SK-N-SH (cell line): ENCODE data around the gene MAF. TPM values are rescaled to one million over a fixed set of nuclear protein-coding genes. Genes with fewer than 3 reads are reported as not detected.

Experiments used
- CTCF ChIA-PET: fragments of 300-600, 350-600 bp; formaldehyde crosslinking; extraction: SDS; loops from one replicate; lab custom pipeline; 2021; lab: Yijun Ruan, JAX
- POLR2A ChIA-PET: fragments of 350-600 bp; sonication (Branson Sonifier 250); formaldehyde crosslinking; extraction: SDS; loops from one replicate; lab custom pipeline; 2020; ENCODE audit warnings: antibody characterized with exemption, inconsistent platforms; lab: Yijun Ruan, JAX
- DNase-seq: peaks from one replicate; pipeline ENCODE4 v3.0.0; 2012
- H2AFZ ChIP-seq: fragments of 200-600 bp; sonication (generic); 2 replicates; pipeline ENCODE4 v1.8.1; 2016; ENCODE audit warnings: antibody characterized with exemption, mild to moderate bottlenecking, low read depth
- H3F3A ChIP-seq: fragments of 200-600 bp; sonication (generic); replicated peaks from 2 replicates; pipeline ENCODE3; 2016; ENCODE audit warnings: antibody characterized with exemption, mild to moderate bottlenecking; ENCODE audit not compliant: insufficient read depth
- H3K27ac ChIP-seq, 2 experiments: fragments of 200-500 bp in 1 of 2; fragments of 200-600 bp in 1 of 2; sonication (Bioruptor generic) in 1 of 2; sonication (generic), shearing (Covaris generic) in 1 of 2; 2 replicates each; pipeline versions ENCODE4 v1.5.1 to v1.6.1; 2014 to 2016; ENCODE audit warnings: low read depth in 2 of 2, inconsistent platforms in 1 of 2, low read length in 1 of 2, mild to moderate bottlenecking in 1 of 2, mixed read lengths in 1 of 2
- H3K27me3 ChIP-seq: fragments of 200-600 bp; sonication (generic), shearing (Covaris generic); 2 replicates; pipeline ENCODE4 v1.6.1; 2016; ENCODE audit warnings: mixed run types; ENCODE audit not compliant: insufficient read depth
- H3K36me3 ChIP-seq, 2 experiments: fragments of 200-500 bp in 1 of 2; fragments of 200-600 bp in 1 of 2; sonication (Bioruptor generic) in 1 of 2; sonication (generic) in 1 of 2; replicated peaks in 1 of 2; 2 replicates each; pipeline versions ENCODE3 to v1.5.1; 2014 to 2016; ENCODE audit warnings: low read length in 1 of 2, mild to moderate bottlenecking in 1 of 2; ENCODE audit not compliant: insufficient read depth in 2 of 2, control insufficient read depth in 1 of 2
- H3K4me1 ChIP-seq, 2 experiments: fragments of 200-500 bp in 1 of 2; fragments of 200-600 bp in 1 of 2; sonication (Bioruptor generic) in 1 of 2; sonication (generic), shearing (Covaris generic) in 1 of 2; 2 replicates each; pipeline versions ENCODE4 v1.5.1 to v1.6.1; 2014 to 2016; ENCODE audit warnings: low read depth in 1 of 2, low read length in 1 of 2, mixed run types in 1 of 2; ENCODE audit not compliant: insufficient read depth in 2 of 2, control insufficient read depth in 1 of 2
- H3K4me2 ChIP-seq: fragments of 200-600 bp; sonication (generic), shearing (Covaris generic); 2 replicates; pipeline ENCODE4 v1.6.1; 2017; ENCODE audit warnings: mixed run types
- H3K4me3 ChIP-seq, 2 experiments: fragments of 200-500 bp in 1 of 2; fragments of 200-600 bp in 1 of 2; sonication (Bioruptor generic) in 1 of 2; sonication (generic), shearing (Covaris generic) in 1 of 2; 2 replicates each; pipeline versions ENCODE4 v1.5.1 to v1.8.1; 2014 to 2016; ENCODE audit warnings: low read depth in 2 of 2, inconsistent platforms in 1 of 2, low read length in 1 of 2, mild to moderate bottlenecking in 1 of 2, mixed read lengths in 1 of 2, moderate library complexity in 1 of 2
- H3K79me2 ChIP-seq: fragments of 200-600 bp; sonication (generic); 2 replicates; pipeline ENCODE4 v1.8.1; 2017; ENCODE audit warnings: mild to moderate bottlenecking; ENCODE audit not compliant: insufficient read depth
- H3K9ac ChIP-seq: fragments of 200-600 bp; sonication (generic); 2 replicates; pipeline ENCODE4 v1.6.1; 2017; ENCODE audit warnings: mixed run types
- H3K9me2 ChIP-seq: fragments of 200-600 bp; sonication (generic); 2 replicates; pipeline ENCODE4 v1.6.1; 2017; ENCODE audit warnings: mixed run types
- H3K9me3 ChIP-seq: fragments of 200-600 bp; sonication (generic); 2 replicates; pipeline ENCODE4 v1.6.1; 2017; ENCODE audit warnings: mixed run types, mild to moderate bottlenecking, moderate library complexity
- H4K20me1 ChIP-seq: fragments of 200-600 bp; sonication (generic); 2 replicates; pipeline ENCODE4 v1.6.1; 2017; ENCODE audit warnings: mild to moderate bottlenecking, mixed run types; ENCODE audit not compliant: insufficient read depth
- CTCF ChIP-seq: fragments of 200-600 bp; sonication (generic); IDR thresholded peaks from 2 replicates; pipeline ENCODE4 v1.6.1; 2017; ENCODE audit warnings: antibody characterized with exemption, mild to moderate bottlenecking, moderate library complexity
- FOSL2 ChIP-seq: IDR thresholded peaks from 2 replicates; pipeline ENCODE4 v1.4.0; 2012; ENCODE audit warnings: low read depth, mild to moderate bottlenecking, moderate library complexity, borderline replicate concordance
- FOXJ3 ChIP-seq: sonication (generic); formaldehyde crosslinking; IDR thresholded peaks from 2 replicates; pipeline ENCODE4 v1.5.1; 2020; ENCODE audit warnings: mild to moderate bottlenecking, missing genetic modification reagents
- GABPA ChIP-seq: IDR thresholded peaks from 2 replicates; pipeline ENCODE4 v1.4.0; 2012; ENCODE audit warnings: low read depth, mild to moderate bottlenecking
- GATA2 ChIP-seq: sonication (generic); formaldehyde crosslinking; IDR thresholded peaks from 2 replicates; pipeline ENCODE4 v1.5.0; 2020; ENCODE audit warnings: mild to moderate bottlenecking, missing genetic modification reagents
- JUND ChIP-seq: IDR thresholded peaks from 2 replicates; pipeline ENCODE4 v1.4.0; 2012
- MEF2A ChIP-seq: IDR thresholded peaks from 2 replicates; pipeline ENCODE4 v1.4.0; 2012; ENCODE audit warnings: low read depth, borderline replicate concordance
- NRF1 ChIP-seq: IDR thresholded peaks from 2 replicates; pipeline ENCODE4 v1.6.1; 2012; ENCODE audit warnings: low read depth, mild to moderate bottlenecking, low read length
- PBX3 ChIP-seq: IDR thresholded peaks from 2 replicates; pipeline ENCODE4; 2012
- POLR2AphosphoS5 ChIP-seq: IDR thresholded peaks from 2 replicates; pipeline ENCODE4 v1.6.1; 2012; ENCODE audit warnings: low read depth, low read length
- RCOR1 ChIP-seq: fragments of 150-350 bp; IDR thresholded peaks from 2 replicates; pipeline ENCODE4 v1.6.1; 2017; ENCODE audit warnings: antibody characterized with exemption, low read length
- RFX5 ChIP-seq: IDR thresholded peaks from 2 replicates; pipeline ENCODE4 v1.6.1; 2012; ENCODE audit warnings: mild to moderate bottlenecking, improper control_type of control experiment, low read length
- SIN3A ChIP-seq: IDR thresholded peaks from 2 replicates; pipeline ENCODE4 v1.6.1; 2012; ENCODE audit warnings: low read depth, mild to moderate bottlenecking, low read length, moderate library complexity, borderline replicate concordance
- TAF1 ChIP-seq: IDR thresholded peaks from 2 replicates; pipeline ENCODE4 v1.6.1; 2012; ENCODE audit warnings: low read depth, mild to moderate bottlenecking, low read length, moderate library complexity, borderline replicate concordance
- TEAD4 ChIP-seq: IDR thresholded peaks from 2 replicates; pipeline ENCODE4 v1.4.0; 2012; ENCODE audit warnings: mild to moderate bottlenecking, borderline replicate concordance; ENCODE audit not compliant: insufficient read depth
- USF1 ChIP-seq: IDR thresholded peaks from 2 replicates; pipeline ENCODE4 v1.4.0; 2012; ENCODE audit warnings: low read depth, borderline replicate concordance
- USF2 ChIP-seq: fragments of 150-350 bp; IDR thresholded peaks from 2 replicates; pipeline ENCODE4 v1.6.1; 2017; ENCODE audit warnings: antibody characterized with exemption, low read length, low read depth, borderline replicate concordance
- YY1 ChIP-seq: IDR thresholded peaks from 2 replicates; pipeline ENCODE4 v1.4.0; 2012; ENCODE audit warnings: low read depth, mild to moderate bottlenecking
- ZBTB33 ChIP-seq: IDR thresholded peaks from 2 replicates; pipeline ENCODE4 v1.4.0; 2012; ENCODE audit warnings: low read depth, borderline replicate concordance
- WGBS: methylation state at CpG from one replicate; pipeline ENCODE4 v1.1.6; 2017; ENCODE audit warnings: low lambda C conversion rate; 5-methylcytosine and 5-hydroxymethylcytosine counted together
- polyA plus RNA-seq, 3 experiments: library from polyadenylated mRNA; depleted of rRNA; stranded (reverse); fragments of >200 nt; gene quantifications; 2 replicates each; pipeline ENCODE4 v1.2.3, GENCODE V29; 2012

MAF gene
- polyA plus RNA-seq, 1 of the 3 experiments (the other 2 are of a cell fraction): 0.23 TPM

- WGBS: 53% methylated on average over 7 of the region's 7 CpGs
- Histone ChIP-seq H3F3A (peaks cover 3% of the 10 kb centered on the region), H3K9me3 (no peaks in the 10 kb centered on the region), H3K4me1 (peaks cover 0 to 13% of the 10 kb centered on the region in 2 experiments; a peak in 1 of 4 replicates), H3K27ac (no peak overlapping the region), H3K79me2 (no peaks in the 10 kb centered on the region), H3K4me2 (no peak overlapping the region), H4K20me1 (no peaks in the 10 kb centered on the region), H3K27me3 (peaks cover 9% of the 10 kb centered on the region; the same call in 1 of the 2 replicates), H3K9me2 (no peaks in the 10 kb centered on the region), H3K4me3 (no peak overlapping the region), H3K36me3 (no peaks in the 10 kb centered on the region), H2AFZ (no peak overlapping the region), H3K9ac (no peak overlapping the region)
- POLR2A ChIA-PET: no interaction called here
- no peak for DNase-seq
- TF ChIP-seq TAF1: no peak
- no peak for TF ChIP-seq PBX3
- no peak for TF ChIP-seq FOSL2
- no peak for TF ChIP-seq FOXJ3
- no peak for TF ChIP-seq TEAD4
- no peak for TF ChIP-seq ZBTB33
- no peak for TF ChIP-seq MEF2A
- no peak for TF ChIP-seq YY1
- TF ChIP-seq NRF1: no peak
- TF ChIP-seq GATA2 (CRISPR knock-in tag): no peak
- no peak for TF ChIP-seq RFX5
- TF ChIP-seq POLR2AphosphoS5: no peak
- TF ChIP-seq USF2: no peak
- CTCF ChIA-PET: no interaction called here
Observed at GRCh38 chr16:79595931-79596450, 4.5 kb downstream of the MAF start.

- H3K4me3 ChIP-seq: no peak overlapping the region
- H3K9ac ChIP-seq: no peak overlapping the region
- H3K9me3 ChIP-seq: no peaks in the 10 kb centered on the region
- H3K36me3 ChIP-seq: no peaks in the 10 kb centered on the region
- H4K20me1 ChIP-seq: no peaks in the 10 kb centered on the region
- H3K4me2 ChIP-seq: no peak overlapping the region
- no peaks in the 10 kb centered on the region for H3F3A ChIP-seq
- H3K4me1 ChIP-seq: peaks cover 0 to 5% of the 10 kb centered on the region in 2 experiments; a peak in 1 of 4 replicates
- H3K27ac ChIP-seq: no peak overlapping the region
- H3K79me2 ChIP-seq: no peaks in the 10 kb centered on the region
- 0 out of 2 replicates have a peak, but pooled peaks cover 5% of the 10 kb centered on the region for H3K27me3 ChIP-seq
- POLR2A ChIA-PET: no interaction called here
- no peak overlapping the region for H2AFZ ChIP-seq
- CTCF ChIA-PET: no interaction called here
- H3K9me2 ChIP-seq: no peaks in the 10 kb centered on the region
- no peak for DNase-seq
- WGBS: 38% methylated on average over 5 of the region's 5 CpGs
- TF ChIP-seq JUND (no peak), USF2 (no peak), RFX5 (no peak), GABPA (no peak), USF1 (no peak), CTCF (no peak), SIN3A (no peak), RCOR1 (no peak), TEAD4 (no peak)
Observed at GRCh38 chr16:79595231-79595641, 5.3 kb downstream of the MAF start.
